ENCODE measurements around the gene COPS6. TPM values are rescaled to one million over a fixed set of nuclear protein-coding genes. Genes with fewer than 3 reads are reported as not detected.
A peak's percentile ranks its signal among the peaks of the same experiment; 100 is the strongest.

Gene COPS6
- total and polyA plus RNA-seq, 7 donors, result 82.9 to 145 (median 118) TPM

GRCh38 chr7:100099452-100099851 lies 10.7 kb downstream of the COPS6 start:
- 58 to 65% (median 65%) methylated on average over 12 of the region's 12 CpGs for WGBS, 3 donors
- Histone ChIP-seq H3K27me3 (ENCODE audit: insufficient read depth in 3 of 3, low read length in 2 of 3) (no peaks in the 10 kb centered on the region), H3K9me3 (no peaks in the 10 kb centered on the region), H3K36me3 (ENCODE audit: insufficient read depth in 1 of 2, low read depth in 1 of 2) (peaks cover 9 to 68% of the 10 kb centered on the region in 2 donors), H3K4me1 (peaks cover 18% of the 10 kb centered on the region), H3K27ac (peak overlapping the region; percentile 90), H3K4me3 (peak overlapping the region; percentile 77)
- DNase-seq, result no peak
- no peak for TF ChIP-seq CTCF (IDR thresholded peaks at IDR 0.05)
- ATAC-seq, result no peak
- intact Hi-C loops (cut with DNase I), result no loop called here

- peaks cover 18% of the 10 kb centered on the region for H3K4me1 ChIP-seq
- DNase-seq (peak; percentile 95 to 97), ATAC-seq (peak; percentile 90 to 93 (median 92))
- TF ChIP-seq CTCF (IDR thresholded peaks at IDR 0.05), result no peak
- no peaks in the 10 kb centered on the region for H3K27me3 ChIP-seq (ENCODE audit: insufficient read depth in 3 of 3, low read length in 2 of 3)
- peaks cover 9 to 68% of the 10 kb centered on the region in 2 donors for H3K36me3 ChIP-seq (ENCODE audit: insufficient read depth in 1 of 2, low read depth in 1 of 2)
- peak overlapping the region; percentile 77 for H3K4me3 ChIP-seq
- no peaks in the 10 kb centered on the region for H3K9me3 ChIP-seq
- peak overlapping the region; percentile 90 for H3K27ac ChIP-seq
- intact Hi-C loops (cut with DNase I), result loop anchor here in 1 of 2 donors (1.0 to 2.0 kb wide), 2 partner anchors 19 to 52 kb away; partner anchors contain the start of genes CNPY4, TAF6 and ZSCAN21
- WGBS, 3 donors, result 0 to 1% (median 1%) methylated on average over 55 to 61 of the region's 61 CpGs
These were observed 11.7 kb downstream of the COPS6 start for GRCh38 chr7:100100420-100101015.

- no peaks in the 10 kb centered on the region for H3K9me3 ChIP-seq
- peaks cover 9 to 67% of the 10 kb centered on the region in 2 donors for H3K36me3 ChIP-seq (ENCODE audit: insufficient read depth in 1 of 2, low read depth in 1 of 2)
- H3K4me3 ChIP-seq, result peak within 1 kb of the TSS; percentile 77
- DNase-seq (peak; percentile 99 to 100), ATAC-seq (peak; percentile 94 to 95 (median 95))
- no peaks in the 10 kb centered on the region for H3K27me3 ChIP-seq (ENCODE audit: insufficient read depth in 3 of 3, low read length in 2 of 3)
- TF ChIP-seq CTCF (IDR thresholded peaks at IDR 0.05), result no peak
- 0 to 1% (median 1%) methylated on average over 74 to 80 of the region's 80 CpGs for WGBS, 3 donors
- H3K27ac ChIP-seq, result peak within 1 kb of the TSS; percentile 90
- intact Hi-C loops (cut with DNase I), result loop anchor here in 1 of 2 donors (1.0 to 2.0 kb wide), 2 partner anchors 18 to 52 kb away; partner anchors contain the start of genes CNPY4, TAF6 and ZSCAN21
- peaks cover 18% of the 10 kb centered on the region for H3K4me1 ChIP-seq
These were observed 12.5 kb downstream of the COPS6 start, which contains the start of the genes AP4M1 and MCM7 for GRCh38 chr7:100101016-100101862. Gene AP4M1, plus strand, starts transcription at chr7:100101643. Its CDS starts 72 bp downstream, at chr7:100101715. Gene MCM7, minus strand, starts transcription at chr7:100101397. Its CDS starts 103 bp downstream, at chr7:100101294.

GRCh38 chr7:100102950-100103840 lies 14.4 kb downstream of the COPS6 start:
- intact Hi-C loops (cut with DNase I), result no loop called here
- no peak for TF ChIP-seq CTCF (IDR thresholded peaks at IDR 0.05)
- peaks cover 18% of the 10 kb centered on the region for H3K4me1 ChIP-seq
- peaks cover 4 to 65% of the 10 kb centered on the region in 2 donors for H3K36me3 ChIP-seq (ENCODE audit: insufficient read depth in 1 of 2, low read depth in 1 of 2)
- WGBS, 3 donors, result 84 to 88% (median 88%) methylated on average over 17 of the region's 17 CpGs
- no peak overlapping the region for H3K4me3 ChIP-seq
- no peaks in the 10 kb centered on the region for H3K9me3 ChIP-seq
- no peak for ATAC-seq
- no peaks in the 10 kb centered on the region for H3K27me3 ChIP-seq (ENCODE audit: insufficient read depth in 3 of 3, low read length in 2 of 3)
- DNase-seq, result no peak
- no peak overlapping the region for H3K27ac ChIP-seq

All from psoas muscle (tissue), 8 donors.